Spleen (tissue), 7 donors: ENCODE results near the gene NCOA3.

ENCODE experiments used
- CTCF ChIP-seq, 11 experiments: fragments of 200-600 bp in 7 of 11; fragments of 450-650 bp in 4 of 11; sonication (generic) in 4 of 11; IDR thresholded peaks in 8 of 11; conservative IDR thresholded peaks in 3 of 11; 1 replicate in 7 of 11; 2 replicates in 4 of 11; pipeline versions ENCODE4 v1.4.0 to v1.8.0; 2016 to 2021; ENCODE audit warnings: antibody characterized with exemption in 11 of 11, inconsistent platforms in 4 of 11, mild to moderate bottlenecking in 1 of 11
- POLR2A ChIP-seq, 3 donors: fragments of 450-650 bp; IDR thresholded peaks; one replicate each; pipeline ENCODE4 v1.5.1; 2017; ENCODE audit warnings: antibody characterized with exemption in 3 of 3, mild to moderate bottlenecking in 1 of 3
- donor health status: DM: no; HTN: no; CAD: no; lungs with moderate emphysema.
- donor health status: DM: no; HTN: no; CAD: no.
- donor health status: DM: no; HTN: no; CAD: no.

GRCh38 chr20:47688385-47689381 lies 187.0 kb downstream of the NCOA3 start:
- no peak for TF ChIP-seq CTCF (IDR thresholded peaks at IDR 0.05 in 8 of 11, conservative IDR thresholded peaks at IDR 0.05 in 3 of 11)
- TF ChIP-seq POLR2A (IDR thresholded peaks at IDR 0.05) = no peak
